GM19468 (cell line): ENCODE data around the gene SSH2.
"Not testable (repeated sequence)": the region's sequence is repeated elsewhere in the genome, so short reads cannot be mapped to it uniquely, and the experiment has no call there.

Experiments
- ATAC-seq: cut with Tn5 transposase; IDR thresholded peaks from one replicate; pipeline ENCODE4 v1.9.1; 2021; ENCODE audit warnings: mild to moderate bottlenecking, moderate library complexity, moderate number of reproducible peaks; ENCODE audit not compliant: unreplicated experiment; ENCODE audit errors: extremely low read depth

The SSH2 gene

GRCh38 chr17:29930409-29931010, 482 bp upstream of the SSH2 start:
- no peak for ATAC-seq

DNA sequence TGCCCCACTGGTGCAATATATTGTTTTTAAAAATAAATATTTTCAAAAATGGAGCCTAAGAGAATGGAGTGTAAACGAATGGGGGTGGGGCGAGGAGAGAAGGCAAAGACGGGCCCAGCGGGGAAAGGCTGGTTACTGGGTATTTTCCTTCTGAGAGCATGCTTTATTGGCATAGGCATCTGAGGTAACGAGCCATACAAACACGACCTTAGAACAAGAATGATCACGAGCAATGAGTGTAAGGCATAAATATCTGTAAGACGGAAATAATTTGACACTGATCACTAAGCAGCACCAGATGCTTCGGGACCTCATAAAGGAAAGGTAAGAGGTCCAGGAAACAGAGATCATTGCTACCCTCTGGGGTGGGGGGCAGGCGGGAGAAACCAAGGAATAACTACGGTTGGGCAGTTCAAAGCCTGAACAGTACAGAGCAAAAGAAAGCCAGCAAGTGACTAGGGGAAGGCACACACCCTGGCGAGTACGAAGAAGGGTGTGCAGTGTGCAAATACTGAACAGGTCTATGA, 959 bp downstream of the SSH2 start:
- ATAC-seq, result no peak

GRCh38 chr17:29927546-29927945, 2.5 kb downstream of the SSH2 start:
- ATAC-seq, result no peak

DNA sequence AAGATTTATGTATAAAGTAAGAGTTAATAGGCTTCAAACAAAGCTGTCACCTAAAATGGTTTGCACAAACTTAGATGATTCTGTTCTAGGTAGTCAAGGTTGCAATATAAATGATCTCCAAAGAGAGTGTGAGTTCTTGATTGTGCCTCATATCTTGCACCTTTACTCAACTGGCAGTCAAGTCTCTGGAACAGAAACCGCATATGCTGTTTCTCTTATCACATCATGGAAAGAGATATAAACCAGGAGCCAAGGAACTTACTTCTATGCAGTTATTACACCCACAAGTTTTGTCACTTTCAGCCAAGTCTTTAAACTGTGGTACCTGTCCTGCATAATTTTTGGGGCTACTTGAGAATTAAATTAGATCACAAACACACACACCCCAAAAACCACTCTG, 5.2 kb downstream of the SSH2 start:
- ATAC-seq, result no peak

GRCh38 chr17:29918922-29919856, 10.8 kb downstream of the SSH2 start:
- no peak for ATAC-seq

DNA sequence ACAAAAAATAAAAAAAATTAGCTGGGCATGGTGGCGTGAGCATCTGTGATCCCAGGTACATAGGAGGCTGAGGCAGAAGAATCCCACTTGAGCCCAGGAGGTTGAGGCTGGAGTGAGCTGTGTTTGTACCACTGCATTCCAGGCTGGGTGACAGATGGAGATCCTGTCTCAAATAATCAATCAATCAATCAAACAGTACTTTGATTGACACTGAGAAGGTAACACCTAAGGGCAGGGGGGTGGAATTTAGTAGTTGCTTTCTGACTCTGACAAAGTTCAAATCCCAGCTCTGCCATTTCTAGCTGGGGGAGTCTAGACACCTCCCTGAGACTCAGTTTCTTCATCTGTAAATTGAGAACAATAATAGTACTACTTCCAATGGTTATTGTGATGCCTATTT, 12.0 kb downstream of the SSH2 start:
- no peak for ATAC-seq

DNA sequence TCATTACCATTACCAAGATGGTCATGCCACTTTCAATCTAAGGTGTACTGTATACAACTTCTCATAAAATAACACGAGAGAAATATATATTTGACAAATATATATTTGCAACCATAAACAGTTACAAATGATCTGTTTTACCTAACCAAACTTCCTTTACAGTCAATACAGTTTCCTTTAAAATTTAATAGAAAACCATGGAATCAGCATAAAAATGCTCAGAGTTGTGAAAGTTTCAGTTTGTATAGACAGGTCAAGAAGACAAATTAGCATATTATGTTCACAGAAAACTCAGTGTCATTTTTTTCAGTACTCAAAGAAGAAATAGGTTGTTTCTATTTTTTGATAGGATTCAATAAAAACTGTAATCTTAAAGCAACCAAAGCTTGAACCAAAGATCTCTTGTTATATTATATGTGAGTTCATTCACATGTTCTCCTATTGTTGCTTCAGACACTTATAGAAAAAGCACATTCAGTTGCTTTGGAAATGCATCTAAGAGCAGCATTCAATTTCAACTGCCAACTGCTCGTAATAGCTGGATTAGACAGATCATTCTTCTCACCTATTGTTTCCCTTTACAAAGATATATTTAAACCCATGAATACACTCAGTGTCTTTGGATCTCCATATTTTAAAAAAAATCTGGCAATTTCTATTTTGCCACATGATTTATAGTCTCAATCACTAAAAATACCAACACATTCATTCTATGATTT, 15.1 kb downstream of the SSH2 start:
- ATAC-seq, result no peak

DNA sequence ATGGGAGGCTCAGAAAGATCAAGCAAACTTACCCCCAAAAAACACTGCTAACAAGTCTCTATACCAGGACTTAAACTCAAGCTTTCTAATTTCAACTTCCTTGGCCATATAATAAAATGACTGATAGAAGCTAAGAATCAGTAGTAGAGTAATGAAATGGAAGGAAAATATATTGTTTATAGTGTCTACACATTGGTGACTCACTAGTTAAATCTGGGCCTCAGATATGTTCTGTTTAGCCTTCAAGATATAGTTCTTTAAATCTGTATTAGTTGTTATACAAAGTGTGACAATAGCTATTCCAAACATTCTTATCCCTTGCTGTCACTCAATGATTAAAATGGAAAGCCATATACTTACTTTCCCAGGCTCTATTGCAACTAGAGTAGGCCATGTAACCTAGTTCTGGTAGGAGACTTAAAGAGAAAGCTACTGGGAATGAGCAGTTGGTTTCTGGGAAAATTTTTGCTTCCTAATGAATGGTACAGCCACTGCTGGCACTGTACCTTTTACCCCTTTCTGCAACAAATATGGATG, 18.3 kb downstream of the SSH2 start:
- ATAC-seq, result no peak

DNA sequence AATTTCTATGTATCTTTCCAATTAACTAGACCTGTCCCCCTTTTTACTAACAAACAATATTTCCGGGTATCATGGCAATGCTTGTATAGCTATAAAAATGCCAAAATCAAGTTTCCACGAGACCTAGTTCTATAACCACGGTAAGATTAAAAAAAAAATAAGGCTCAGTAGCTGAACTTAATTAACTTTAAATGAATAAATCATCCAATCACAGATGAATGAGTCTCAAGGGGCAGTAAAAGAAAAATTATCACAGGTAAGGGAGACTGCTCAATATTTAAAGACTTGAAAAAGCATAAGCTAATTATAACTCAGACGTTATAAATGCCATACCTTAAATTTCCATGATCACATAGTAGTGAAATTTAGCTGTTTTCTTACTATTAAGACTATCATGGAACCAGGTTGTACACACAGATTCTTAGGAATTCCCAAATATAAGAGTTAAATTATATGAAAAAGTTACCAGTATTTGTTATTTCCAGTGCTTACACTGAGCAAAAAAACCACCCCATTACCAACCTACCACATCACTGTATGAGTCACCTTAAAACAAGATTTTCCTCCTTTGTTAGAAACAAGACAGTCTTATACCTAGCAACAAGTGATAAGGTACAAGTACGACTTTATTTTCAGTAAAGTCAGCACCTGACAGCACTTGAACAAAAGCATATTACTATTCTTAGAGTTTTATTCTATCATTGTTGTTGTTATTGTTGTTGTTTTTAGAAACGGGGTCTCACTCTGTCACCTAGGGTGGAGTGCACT, 20.6 kb downstream of the SSH2 start:
- ATAC-seq, result no peak

DNA sequence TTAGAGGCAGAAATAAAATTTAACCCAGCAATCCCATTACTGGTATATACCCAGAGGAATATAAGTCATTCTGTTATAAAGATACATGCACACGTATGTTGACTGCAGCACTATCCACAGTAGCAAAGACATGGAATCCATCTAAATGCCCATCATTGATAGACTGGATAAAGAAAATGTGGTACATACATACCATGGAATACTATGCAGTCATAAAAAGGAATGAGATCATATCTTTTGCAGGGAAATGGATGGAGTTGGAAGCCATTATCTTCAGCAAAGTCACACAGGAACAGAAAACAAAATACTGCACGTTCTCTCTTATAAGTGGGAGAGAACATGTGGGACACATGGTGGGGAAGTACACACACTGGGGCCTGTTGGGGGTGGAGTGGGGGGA, 23.1 kb downstream of the SSH2 start:
- ATAC-seq, result no peak

DNA sequence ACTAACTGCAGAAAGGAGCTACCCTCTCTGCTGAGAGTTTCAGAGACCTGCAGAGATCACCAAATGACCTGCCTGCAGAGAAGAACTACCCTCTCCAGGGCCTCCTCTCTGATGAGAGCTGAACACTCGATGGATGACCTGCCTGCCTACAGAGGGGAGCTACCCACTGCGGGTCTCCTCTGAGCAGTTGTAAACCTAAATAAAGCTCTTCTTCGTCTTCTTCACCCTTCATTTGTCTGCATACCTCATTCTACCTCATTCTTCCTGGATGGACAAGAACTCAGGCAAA, 24.2 kb downstream of the SSH2 start:
- no peak for ATAC-seq

DNA sequence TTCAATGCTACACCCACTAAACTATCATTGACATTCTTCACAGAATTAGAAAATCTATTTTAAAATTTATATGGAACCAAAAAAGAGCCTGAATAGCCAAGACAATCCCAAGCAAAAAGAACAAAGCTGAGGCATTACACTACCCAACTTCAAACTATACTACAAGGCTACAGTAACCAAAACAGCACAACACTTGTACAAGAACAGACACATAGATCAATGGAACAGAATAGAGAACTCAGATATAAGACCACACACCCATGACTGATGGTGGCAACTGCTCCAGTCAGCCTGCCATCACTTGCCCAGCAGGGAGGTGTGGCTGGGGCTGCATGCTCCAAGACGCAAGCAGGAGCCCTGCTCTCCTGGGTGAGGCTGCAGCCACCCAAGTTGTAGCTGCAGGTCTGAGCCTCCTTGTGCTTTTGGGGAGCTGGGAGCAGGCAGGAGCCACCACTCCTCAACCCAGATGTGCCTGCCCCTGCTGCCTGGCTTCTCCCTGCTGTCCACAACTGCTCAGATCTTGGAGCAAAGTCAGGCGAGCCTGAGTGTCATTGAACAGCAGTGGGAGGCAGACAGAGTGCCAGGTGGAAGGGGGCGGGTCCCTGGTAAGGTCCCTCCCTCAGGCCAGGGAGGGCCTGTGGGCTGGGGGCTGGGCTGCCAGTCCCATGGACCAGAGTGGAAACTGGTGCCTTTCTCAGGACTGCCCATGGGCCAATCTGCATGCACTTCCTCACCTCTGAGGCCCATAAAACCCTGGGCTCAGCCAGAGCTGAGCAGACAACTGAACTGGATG, 24.7 kb downstream of the SSH2 start:
- no peak for ATAC-seq

- ATAC-seq, result no peak
These were observed 26.6 kb downstream of the SSH2 start for GRCh38 chr17:29903471-29903870.

GRCh38 chr17:29897136-29897535, 32.9 kb downstream of the SSH2 start:
- ATAC-seq, result not testable (repeated sequence)

DNA sequence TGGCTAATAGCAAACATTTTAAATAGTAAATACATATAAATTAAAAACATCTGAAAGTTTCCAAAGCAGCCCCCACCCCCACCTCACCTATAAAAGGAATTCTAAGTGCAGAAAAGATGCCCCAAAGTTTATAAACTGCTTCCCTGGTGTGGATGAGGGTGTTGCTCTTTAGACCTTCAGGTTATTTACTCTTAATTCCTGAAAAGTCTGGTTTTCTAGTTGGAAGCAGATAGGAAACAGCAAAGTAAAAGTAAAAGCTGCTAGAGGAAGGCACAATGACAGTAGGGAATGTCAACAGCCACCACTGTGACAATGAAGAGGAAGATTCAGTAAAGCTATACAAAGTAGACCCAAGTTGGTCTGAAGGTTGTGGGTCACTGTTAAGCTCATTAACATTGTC, 37.8 kb downstream of the SSH2 start:
- no peak for ATAC-seq

- ATAC-seq, result no peak
These were observed 38.9 kb downstream of the SSH2 start for GRCh38 chr17:29891131-29891530.

DNA sequence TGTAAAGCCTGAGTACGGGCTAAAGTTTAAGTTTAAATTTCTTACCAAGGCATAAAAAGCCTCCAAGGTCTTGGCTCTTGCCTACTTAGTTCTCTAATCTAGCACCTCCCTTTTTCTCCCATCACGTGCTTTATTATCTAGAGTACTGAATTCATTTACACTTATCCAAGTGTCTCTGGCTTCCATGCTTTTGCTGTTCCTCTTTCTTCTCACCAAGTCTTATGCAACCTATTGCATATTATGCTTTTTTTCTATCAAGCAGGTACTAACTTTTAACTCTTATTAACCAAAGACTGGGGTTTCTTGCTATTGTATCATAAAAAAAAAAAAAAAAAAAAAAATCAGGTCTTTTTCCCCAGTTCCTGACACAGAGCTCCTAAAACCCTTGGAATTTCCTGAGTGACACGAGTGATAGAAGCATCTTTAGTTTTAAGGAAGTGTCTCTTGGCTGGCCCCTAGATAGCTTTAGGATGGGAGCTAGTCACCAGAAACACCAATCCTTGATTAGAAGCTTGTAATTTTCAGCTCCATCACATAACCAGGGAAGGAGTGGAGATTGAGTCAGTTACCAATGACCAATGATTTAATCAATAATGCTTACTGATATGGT, 44.9 kb downstream of the SSH2 start:
- ATAC-seq, result no peak

DNA sequence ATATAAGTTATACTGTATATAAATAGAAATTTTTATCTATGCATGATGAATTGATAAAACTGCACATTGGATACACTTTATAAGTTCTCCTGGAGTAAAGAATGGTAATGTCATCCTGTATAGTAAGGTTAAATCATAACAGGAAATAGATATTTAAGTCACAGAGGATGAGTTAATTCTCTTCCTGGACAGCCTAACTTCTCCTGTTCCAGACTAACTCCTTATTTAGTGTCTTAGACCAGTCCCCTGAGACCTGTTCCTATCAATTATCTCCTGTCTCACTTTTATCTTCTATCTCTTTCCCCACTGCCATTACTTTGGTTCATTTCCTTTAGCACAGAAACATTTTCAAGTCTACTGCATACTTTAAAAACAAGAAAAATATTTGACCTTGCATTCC, 46.5 kb downstream of the SSH2 start:
- no peak for ATAC-seq

DNA sequence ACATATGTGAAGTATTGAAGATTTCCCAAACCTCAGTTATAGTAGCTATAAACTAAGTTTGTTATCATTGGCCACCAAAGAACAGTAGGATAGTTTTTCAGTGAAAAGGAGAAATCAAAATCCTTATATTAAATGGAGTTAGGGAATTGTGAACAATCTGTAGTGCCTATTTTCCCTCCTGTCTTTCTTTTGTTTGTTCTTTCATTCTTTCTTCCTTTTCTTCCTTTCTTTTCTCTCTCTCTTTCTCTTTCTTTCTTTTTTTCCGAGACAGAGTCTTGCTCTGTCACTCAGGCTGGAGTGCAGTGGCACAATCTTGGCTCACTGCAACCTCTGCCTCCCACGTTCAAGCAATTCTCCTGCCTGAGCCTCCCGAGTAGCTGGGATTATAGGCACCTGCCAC, 48.8 kb downstream of the SSH2 start:
- no peak for ATAC-seq
